Activated T-helper 1 cell treated with anti-CD3 and anti-CD28 coated beads, Interleukin-2, amount 50 U/mL, for 16 hours (primary cell): Measurements from ENCODE around the gene POMC.
"Not testable (repeated sequence)": the region's sequence is repeated elsewhere in the genome, so short reads cannot be mapped to it uniquely, and the experiment has no call there.

Source experiments
- DNase-seq, 2 donors: peaks; one replicate each; pipeline ENCODE4 v3.0.0-alpha.2; 2020; ENCODE audit warnings: low read depth in 1 of 2, low spot score in 1 of 2

Gene POMC

GRCh38 chr2:25140535-25140934 is 27.8 kb downstream of the POMC start:
- not testable (repeated sequence) for DNase-seq

GRCh38 chr2:25132693-25133092 is 35.7 kb downstream of the POMC start:
- no peak for DNase-seq

GRCh38 chr2:25132299-25132635 is 36.1 kb downstream of the POMC start:
- no peak for DNase-seq

- DNase-seq = no peak
These were observed 36.6 kb downstream of the POMC start for GRCh38 chr2:25131567-25132298.

- DNase-seq = no peak
These were observed 37.2 kb downstream of the POMC start for GRCh38 chr2:25131253-25131566.

GRCh38 chr2:25129901-25130520 is 38.4 kb downstream of the POMC start:
- DNase-seq = no peak

GRCh38 chr2:25127646-25128045 is 40.7 kb downstream of the POMC start:
- no peak for DNase-seq

GRCh38 chr2:25127071-25127470 is 41.3 kb downstream of the POMC start:
- not testable (repeated sequence) for DNase-seq

- no peak for DNase-seq
These were observed 42.4 kb downstream of the POMC start for GRCh38 chr2:25125976-25126375.

GRCh38 chr2:25125189-25125588 is 43.2 kb downstream of the POMC start:
- DNase-seq = no peak

- no peak for DNase-seq
These were observed 44.7 kb downstream of the POMC start for GRCh38 chr2:25123682-25124081.

- no peak for DNase-seq
These were observed 46.0 kb downstream of the POMC start for GRCh38 chr2:25122367-25122766.

GRCh38 chr2:25119263-25119662 is 49.1 kb downstream of the POMC start:
- DNase-seq = no peak

GRCh38 chr2:25116956-25117355 is 51.4 kb downstream of the POMC start:
- no peak for DNase-seq

- no peak for DNase-seq
These were observed 52.5 kb downstream of the POMC start for GRCh38 chr2:25115902-25116301.

GRCh38 chr2:25115249-25115883 is 53.0 kb downstream of the POMC start:
- DNase-seq = no peak

- DNase-seq = no peak
These were observed 56.3 kb downstream of the POMC start for GRCh38 chr2:25112113-25112512.
